ENCODE measurements around the gene AGR3.

AGR3 gene

GRCh38 chr7:16841681-16842080 is 40.1 kb downstream of the AGR3 start:
- TF ChIP-seq SPI1 (IDR thresholded peaks at IDR 0.05; ENCODE audit: low read depth, low read length) (no peak), POLR2AphosphoS5 (IDR thresholded peaks at IDR 0.05; ENCODE audit: low read depth, low read length) (no peak), POU2F2 (IDR thresholded peaks at IDR 0.05; ENCODE audit: low read depth, low read length) (no peak), TAF1 (IDR thresholded peaks at IDR 0.05; ENCODE audit: low read depth, low read length) (no peak), POLR2A (IDR thresholded peaks at IDR 0.05; ENCODE audit: low read depth, low read length) (no peak), PAX5 (IDR thresholded peaks at IDR 0.05; ENCODE audit: insufficient read depth, low read length, severe bottlenecking) (no peak)
- FAIRE-seq: no peak
- DNase-seq (ENCODE audit: insufficient read length, low spot score): no peak

GRCh38 chr7:16840094-16840493 is 41.7 kb downstream of the AGR3 start:
- DNase-seq (ENCODE audit: insufficient read length, low spot score) (no peak), FAIRE-seq (no peak)
- TF ChIP-seq POLR2A (IDR thresholded peaks at IDR 0.05; ENCODE audit: low read depth, low read length): no peak

DNA sequence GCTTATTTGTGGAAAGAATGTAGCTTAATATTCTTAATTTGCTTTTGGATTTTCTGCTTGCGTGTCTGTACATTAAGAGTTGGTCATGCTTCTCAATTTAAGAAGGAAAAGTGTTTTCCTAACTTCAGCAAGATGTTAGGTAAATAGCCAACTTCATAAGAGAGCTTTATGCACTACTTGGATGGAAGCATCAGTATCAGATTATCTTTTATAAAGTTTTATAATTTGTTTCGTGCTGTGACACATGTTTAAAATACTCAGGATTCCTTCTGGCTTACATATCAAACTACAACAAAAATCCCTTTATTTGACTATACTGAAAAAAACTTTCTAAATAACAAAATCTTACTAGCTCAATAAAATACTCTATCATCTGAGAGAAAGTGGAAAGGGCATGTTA is 42.1 kb downstream of the AGR3 start:
- TF ChIP-seq POU2F2 (IDR thresholded peaks at IDR 0.05; ENCODE audit: low read depth, low read length): no peak
- TF ChIP-seq SPI1 (IDR thresholded peaks at IDR 0.05; ENCODE audit: low read depth, low read length): no peak
- TF ChIP-seq POLR2AphosphoS5 (IDR thresholded peaks at IDR 0.05; ENCODE audit: low read depth, low read length): no peak
- TF ChIP-seq PAX5 (IDR thresholded peaks at IDR 0.05; ENCODE audit: insufficient read depth, low read length, severe bottlenecking): no peak
- TF ChIP-seq POLR2A (IDR thresholded peaks at IDR 0.05; ENCODE audit: low read depth, low read length): no peak
- TF ChIP-seq TAF1 (IDR thresholded peaks at IDR 0.05; ENCODE audit: low read depth, low read length): no peak
- no peak for FAIRE-seq

GRCh38 chr7:16838891-16839290 is 42.9 kb downstream of the AGR3 start:
- FAIRE-seq (no peak), DNase-seq (ENCODE audit: insufficient read length, low spot score) (no peak)
- TF ChIP-seq SPI1 (IDR thresholded peaks at IDR 0.05; ENCODE audit: low read depth, low read length): no peak
- TF ChIP-seq PAX5 (IDR thresholded peaks at IDR 0.05; ENCODE audit: insufficient read depth, low read length, severe bottlenecking): no peak
- TF ChIP-seq TAF1 (IDR thresholded peaks at IDR 0.05; ENCODE audit: low read depth, low read length): no peak
- TF ChIP-seq POU2F2 (IDR thresholded peaks at IDR 0.05; ENCODE audit: low read depth, low read length): no peak
- TF ChIP-seq POLR2A (IDR thresholded peaks at IDR 0.05; ENCODE audit: low read depth, low read length): no peak
- no peak for TF ChIP-seq POLR2AphosphoS5 (IDR thresholded peaks at IDR 0.05; ENCODE audit: low read depth, low read length)

More for the DNA sequence above, 42.1 kb downstream of the AGR3 start:
- DNase-seq (ENCODE audit: insufficient read length, low spot score): no peak

DNA sequence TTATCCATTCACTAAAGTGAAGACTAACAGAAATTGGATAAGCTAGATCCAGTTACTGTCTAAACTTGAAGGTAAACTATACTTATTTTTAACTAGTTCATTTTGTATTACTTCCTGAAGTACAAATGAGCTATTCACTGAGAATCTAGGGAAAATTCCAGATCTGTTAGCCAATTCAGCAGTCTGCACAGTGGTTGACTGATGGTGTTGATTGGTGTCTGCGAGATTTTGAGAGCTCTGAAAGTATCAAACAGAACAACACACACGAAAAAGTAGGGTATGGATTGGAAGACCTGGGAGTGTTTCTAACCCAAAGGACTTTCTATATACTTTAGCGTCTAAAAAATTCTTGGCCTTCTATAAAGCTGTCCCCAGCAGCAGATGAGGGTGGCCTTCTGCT is 43.4 kb downstream of the AGR3 start:
- FAIRE-seq (no peak), DNase-seq (ENCODE audit: insufficient read length, low spot score) (no peak)
- TF ChIP-seq POU2F2 (IDR thresholded peaks at IDR 0.05; ENCODE audit: low read depth, low read length): no peak
- TF ChIP-seq PAX5 (IDR thresholded peaks at IDR 0.05; ENCODE audit: insufficient read depth, low read length, severe bottlenecking): no peak
- no peak for TF ChIP-seq POLR2A (IDR thresholded peaks at IDR 0.05; ENCODE audit: low read depth, low read length)
- TF ChIP-seq TAF1 (IDR thresholded peaks at IDR 0.05; ENCODE audit: low read depth, low read length): no peak
- TF ChIP-seq POLR2AphosphoS5 (IDR thresholded peaks at IDR 0.05; ENCODE audit: low read depth, low read length): no peak
- no peak for TF ChIP-seq SPI1 (IDR thresholded peaks at IDR 0.05; ENCODE audit: low read depth, low read length)

DNA sequence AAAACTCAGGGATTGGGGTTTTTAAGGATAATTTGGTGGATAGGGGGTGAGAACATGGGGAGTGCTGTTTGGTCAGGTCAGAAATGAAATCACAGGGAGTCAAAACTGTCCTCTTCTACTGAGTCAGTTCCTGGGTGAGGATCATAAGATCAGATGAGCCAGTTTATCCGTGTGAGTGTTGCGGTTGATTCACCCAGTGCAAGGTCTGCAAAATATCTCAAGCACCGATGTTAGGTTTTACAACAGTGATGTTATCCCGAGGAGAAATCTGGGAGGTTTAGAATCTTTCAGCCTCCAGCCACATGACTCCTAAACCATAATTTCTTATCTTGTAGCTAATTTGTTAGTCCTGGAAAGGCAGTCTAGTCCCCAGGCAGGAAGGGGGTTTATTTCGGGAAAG is 45.3 kb downstream of the AGR3 start:
- DNase-seq (ENCODE audit: insufficient read length, low spot score) (no peak), FAIRE-seq (no peak)
- TF ChIP-seq POU2F2 (IDR thresholded peaks at IDR 0.05; ENCODE audit: low read depth, low read length): no peak
- TF ChIP-seq PAX5 (IDR thresholded peaks at IDR 0.05; ENCODE audit: insufficient read depth, low read length, severe bottlenecking): no peak
- TF ChIP-seq SPI1 (IDR thresholded peaks at IDR 0.05; ENCODE audit: low read depth, low read length): no peak
- no peak for TF ChIP-seq POLR2AphosphoS5 (IDR thresholded peaks at IDR 0.05; ENCODE audit: low read depth, low read length)
- no peak for TF ChIP-seq TAF1 (IDR thresholded peaks at IDR 0.05; ENCODE audit: low read depth, low read length)
- no peak for TF ChIP-seq POLR2A (IDR thresholded peaks at IDR 0.05; ENCODE audit: low read depth, low read length)

DNA sequence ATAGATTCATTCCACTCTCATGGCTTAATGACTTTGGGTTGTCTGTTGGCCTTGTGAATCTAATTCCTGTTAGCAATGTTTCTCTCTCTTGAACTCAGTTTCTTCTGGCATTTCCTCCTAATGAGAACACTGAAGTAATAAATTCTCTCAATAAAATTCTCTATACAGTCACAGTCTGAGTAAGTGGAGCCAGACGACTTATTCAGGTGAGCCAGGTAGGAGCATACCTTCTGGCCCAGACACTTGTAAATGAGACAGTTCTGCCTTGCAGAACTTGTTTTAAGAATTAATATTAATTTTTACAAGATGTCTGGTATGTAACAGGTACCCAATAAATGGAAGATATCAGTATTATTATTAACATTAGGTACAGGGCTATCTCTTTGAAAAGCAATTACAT is 48.4 kb downstream of the AGR3 start:
- FAIRE-seq (no peak), DNase-seq (ENCODE audit: insufficient read length, low spot score) (no peak)
- no peak for TF ChIP-seq POLR2A (IDR thresholded peaks at IDR 0.05; ENCODE audit: low read depth, low read length)
- no peak for TF ChIP-seq SPI1 (IDR thresholded peaks at IDR 0.05; ENCODE audit: low read depth, low read length)
- TF ChIP-seq POLR2AphosphoS5 (IDR thresholded peaks at IDR 0.05; ENCODE audit: low read depth, low read length): no peak
- TF ChIP-seq POU2F2 (IDR thresholded peaks at IDR 0.05; ENCODE audit: low read depth, low read length): no peak
- TF ChIP-seq PAX5 (IDR thresholded peaks at IDR 0.05; ENCODE audit: insufficient read depth, low read length, severe bottlenecking): no peak
- TF ChIP-seq TAF1 (IDR thresholded peaks at IDR 0.05; ENCODE audit: low read depth, low read length): no peak

DNA sequence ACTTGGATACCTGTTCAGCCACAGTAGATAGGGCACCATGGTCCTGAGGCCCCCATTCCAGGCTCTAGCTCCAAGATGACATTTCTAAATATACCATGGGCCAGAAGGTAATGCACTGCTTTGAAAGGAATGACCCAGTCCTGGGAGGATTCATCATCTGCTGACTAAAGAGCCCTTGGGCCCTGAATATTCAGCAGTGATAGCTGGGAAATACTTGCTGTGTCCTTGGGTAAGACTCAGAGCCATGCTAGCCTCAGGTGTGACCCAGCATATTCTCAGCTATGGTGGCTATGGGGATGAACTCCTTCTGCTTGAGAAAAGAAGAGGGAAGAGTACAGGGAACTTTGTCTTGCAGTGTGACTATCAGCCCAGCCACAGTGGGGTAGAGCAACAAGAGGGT is 55.7 kb downstream of the AGR3 start:
- DNase-seq (ENCODE audit: insufficient read length, low spot score) (no peak), FAIRE-seq (no peak)
- no peak for TF ChIP-seq TAF1 (IDR thresholded peaks at IDR 0.05; ENCODE audit: low read depth, low read length)
- no peak for TF ChIP-seq PAX5 (IDR thresholded peaks at IDR 0.05; ENCODE audit: insufficient read depth, low read length, severe bottlenecking)
- no peak for TF ChIP-seq POLR2A (IDR thresholded peaks at IDR 0.05; ENCODE audit: low read depth, low read length)

GRCh38 chr7:16822029-16822428 is 59.8 kb downstream of the AGR3 start:
- no peak for DNase-seq (ENCODE audit: insufficient read length, low spot score)
- TF ChIP-seq POU2F2 (IDR thresholded peaks at IDR 0.05; ENCODE audit: low read depth, low read length) (no peak), POLR2A (IDR thresholded peaks at IDR 0.05; ENCODE audit: low read depth, low read length) (no peak), POLR2AphosphoS5 (IDR thresholded peaks at IDR 0.05; ENCODE audit: low read depth, low read length) (no peak), TAF1 (IDR thresholded peaks at IDR 0.05; ENCODE audit: low read depth, low read length) (no peak), PAX5 (IDR thresholded peaks at IDR 0.05; ENCODE audit: insufficient read depth, low read length, severe bottlenecking) (no peak), SPI1 (IDR thresholded peaks at IDR 0.05; ENCODE audit: low read depth, low read length) (no peak)
- no peak for FAIRE-seq

DNA sequence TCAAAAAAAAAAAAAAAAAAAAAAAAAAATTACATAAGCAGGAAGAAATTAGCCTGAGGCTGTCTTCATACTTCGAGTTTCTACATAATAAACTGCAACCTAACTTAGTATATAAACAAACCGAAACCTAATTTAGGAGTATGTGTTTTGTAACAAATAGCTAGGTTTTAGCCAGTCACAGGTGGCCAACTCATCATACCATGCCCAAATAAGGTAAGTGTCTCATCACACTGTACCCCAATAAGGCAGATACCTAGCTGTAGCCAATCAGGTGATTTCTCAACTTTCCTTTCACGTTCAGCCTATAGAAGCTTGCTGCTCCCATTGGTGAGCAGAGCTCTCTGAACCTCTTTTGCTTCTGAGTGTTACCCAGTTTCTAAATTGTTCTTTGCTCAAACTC is 63.1 kb downstream of the AGR3 start:
- DNase-seq (ENCODE audit: insufficient read length, low spot score): no peak
- no peak for FAIRE-seq
- TF ChIP-seq PAX5 (IDR thresholded peaks at IDR 0.05; ENCODE audit: insufficient read depth, low read length, severe bottlenecking) (no peak), POLR2AphosphoS5 (IDR thresholded peaks at IDR 0.05; ENCODE audit: low read depth, low read length) (no peak), SPI1 (IDR thresholded peaks at IDR 0.05; ENCODE audit: low read depth, low read length) (no peak), POU2F2 (IDR thresholded peaks at IDR 0.05; ENCODE audit: low read depth, low read length) (no peak), POLR2A (IDR thresholded peaks at IDR 0.05; ENCODE audit: low read depth, low read length) (no peak), TAF1 (IDR thresholded peaks at IDR 0.05; ENCODE audit: low read depth, low read length) (no peak)
